Measurements from ENCODE around the gene TGM4. TPM values are rescaled to one million over a fixed set of nuclear protein-coding genes. Genes with fewer than 3 reads are reported as not detected.

Gene TGM4
- total RNA-seq, 1 experiment from 2014 or later = 0.61 TPM

DNA sequence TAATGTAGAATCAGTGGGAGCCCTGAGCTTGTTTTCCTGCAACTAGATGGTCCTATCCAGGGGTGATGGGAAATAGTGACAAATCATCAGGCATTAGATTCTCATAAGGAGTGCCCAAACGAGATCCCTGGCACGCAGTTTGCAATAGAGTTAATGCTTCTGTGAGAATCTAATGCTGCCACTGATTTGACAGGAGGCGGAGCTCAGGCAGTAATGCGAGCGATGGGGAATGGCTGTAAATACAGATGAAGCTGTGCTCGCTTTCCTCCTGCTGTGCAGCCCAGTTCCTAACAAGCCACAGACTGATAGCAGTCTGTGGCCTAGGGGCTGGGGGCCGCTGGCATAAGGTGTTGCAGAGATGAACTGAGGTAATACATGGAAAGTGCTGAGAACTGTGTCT lies 41.0 kb upstream of the TGM4 start:
- no peak overlapping the region for H3K4me3 ChIP-seq
- no peaks in the 10 kb centered on the region for H3K9me2 ChIP-seq (ENCODE audit: insufficient read depth)
- no peaks in the 10 kb centered on the region for H3F3A ChIP-seq (ENCODE audit: insufficient read depth, low read depth)
- no peaks in the 10 kb centered on the region for H3K9me3 ChIP-seq (ENCODE audit: insufficient read depth, low read depth)
- no peaks in the 10 kb centered on the region for H4K20me1 ChIP-seq (ENCODE audit: insufficient read depth)
- peaks cover 7% of the 10 kb centered on the region; the same call in 1 of the 2 replicates for H3K36me3 ChIP-seq (ENCODE audit: low read depth)
- no TSS peak for BruUV-seq (replicated peaks)
- POLR2A ChIA-PET (ENCODE audit: unreplicated experiment) = no interaction called here
- H3K27me3 ChIP-seq (ENCODE audit: insufficient read depth, low read depth) = no peaks in the 10 kb centered on the region
- intact Hi-C loops (cut with micrococcal nuclease; ENCODE audit: unreplicated experiment) = no loop called here
- H2AFZ ChIP-seq = no peak overlapping the region
- no peak overlapping the region for H3K4me2 ChIP-seq
- H3K27ac ChIP-seq = no peak overlapping the region
- CTCF ChIA-PET = no interaction called here
- H3K4me1 ChIP-seq (replicated peaks; ENCODE audit: insufficient read depth) = no peaks in the 10 kb centered on the region
- no peak for DNase-seq
- no peaks in the 10 kb centered on the region for H3K79me2 ChIP-seq (ENCODE audit: low read depth)
- TF ChIP-seq CTCF (conservative IDR thresholded peaks at IDR 0.05) (no peak), EZH2 (IDR thresholded peaks at IDR 0.05; ENCODE audit: low read depth) (no peak)

- TF ChIP-seq EZH2 (IDR thresholded peaks at IDR 0.05; ENCODE audit: low read depth) (no peak), CTCF (conservative IDR thresholded peaks at IDR 0.05) (no peak)
- Histone ChIP-seq H3K4me1 (replicated peaks; ENCODE audit: insufficient read depth) (no peaks in the 10 kb centered on the region), H2AFZ (no peak overlapping the region), H3K79me2 (ENCODE audit: low read depth) (no peaks in the 10 kb centered on the region), H3K27ac (no peak overlapping the region), H3K36me3 (ENCODE audit: low read depth) (no peaks in the 10 kb centered on the region; the same call in 1 of the 2 replicates), H3K4me3 (no peak overlapping the region), H3K9me3 (ENCODE audit: insufficient read depth, low read depth) (no peaks in the 10 kb centered on the region), H3K27me3 (ENCODE audit: insufficient read depth, low read depth) (no peaks in the 10 kb centered on the region), H3K9me2 (ENCODE audit: insufficient read depth) (no peaks in the 10 kb centered on the region), H3K4me2 (no peak overlapping the region), H4K20me1 (ENCODE audit: insufficient read depth) (no peaks in the 10 kb centered on the region), H3F3A (ENCODE audit: insufficient read depth, low read depth) (no peaks in the 10 kb centered on the region)
- no peak for DNase-seq
- ChIA-PET POLR2A (ENCODE audit: unreplicated experiment) (no interaction called here), CTCF (no interaction called here)
- intact Hi-C loops (cut with micrococcal nuclease; ENCODE audit: unreplicated experiment) = no loop called here
- BruUV-seq (replicated peaks) = no TSS peak
Measured at GRCh38 chr3:44835684-44836083, 38.7 kb upstream of the TGM4 start.

DNA sequence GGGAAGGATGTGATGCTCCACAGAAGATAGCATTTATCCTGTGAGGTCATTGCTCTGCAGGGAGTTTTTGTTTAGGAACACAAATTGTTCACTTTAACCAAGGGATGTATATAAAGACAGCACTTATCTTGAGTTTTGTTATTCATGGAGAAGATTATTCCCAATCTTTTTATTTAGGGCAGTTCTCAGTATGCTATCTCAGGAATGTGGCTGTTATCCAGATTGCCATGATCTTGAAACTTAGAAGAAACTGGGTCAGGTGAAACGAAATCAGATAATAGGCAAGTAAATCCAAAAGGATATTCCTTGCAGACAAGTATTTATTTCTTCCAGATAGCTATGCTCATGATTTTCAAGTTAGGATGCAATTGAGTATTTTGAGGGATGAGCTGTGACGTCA lies 32.0 kb upstream of the TGM4 start:
- Histone ChIP-seq H3K27ac (no peak overlapping the region), H3K4me1 (replicated peaks; ENCODE audit: insufficient read depth) (peaks cover 9% of the 10 kb centered on the region; the same call in 1 of the 2 replicates), H3K79me2 (ENCODE audit: low read depth) (no peaks in the 10 kb centered on the region), H3F3A (ENCODE audit: insufficient read depth, low read depth) (no peaks in the 10 kb centered on the region), H3K4me3 (no peak overlapping the region), H3K36me3 (ENCODE audit: low read depth) (no peaks in the 10 kb centered on the region; the same call in 1 of the 2 replicates), H3K9me3 (ENCODE audit: insufficient read depth, low read depth) (no peaks in the 10 kb centered on the region), H3K9me2 (ENCODE audit: insufficient read depth) (no peaks in the 10 kb centered on the region), H3K27me3 (ENCODE audit: insufficient read depth, low read depth) (no peaks in the 10 kb centered on the region), H3K4me2 (no peak overlapping the region), H4K20me1 (ENCODE audit: insufficient read depth) (no peaks in the 10 kb centered on the region), H2AFZ (no peak overlapping the region)
- BruUV-seq (replicated peaks) = no TSS peak
- intact Hi-C loops (cut with micrococcal nuclease; ENCODE audit: unreplicated experiment) = no loop called here
- ChIA-PET POLR2A (ENCODE audit: unreplicated experiment) (interaction anchor here (0.6 kb wide), 1 partner anchor 11 kb away, joined by 8 read pairs; no protein-coding TSS in a partner anchor), CTCF (interaction anchor here (0.7 kb wide), 1 partner anchor 314 kb away, joined by 5 read pairs; no protein-coding TSS in a partner anchor)
- TF ChIP-seq CTCF (conservative IDR thresholded peaks at IDR 0.05) (no peak), EZH2 (IDR thresholded peaks at IDR 0.05; ENCODE audit: low read depth) (no peak)
- DNase-seq = no peak
